NCI-H510A treated with DMSO at 0.1 percent for 48 hours (cell line): Measurements from ENCODE around the gene PNPLA2.

ENCODE experiments used
- DNase-seq: peaks from one replicate; lab custom pipeline; 2025; lab: John Stamatoyannopoulos, UW

The PNPLA2 gene

DNA sequence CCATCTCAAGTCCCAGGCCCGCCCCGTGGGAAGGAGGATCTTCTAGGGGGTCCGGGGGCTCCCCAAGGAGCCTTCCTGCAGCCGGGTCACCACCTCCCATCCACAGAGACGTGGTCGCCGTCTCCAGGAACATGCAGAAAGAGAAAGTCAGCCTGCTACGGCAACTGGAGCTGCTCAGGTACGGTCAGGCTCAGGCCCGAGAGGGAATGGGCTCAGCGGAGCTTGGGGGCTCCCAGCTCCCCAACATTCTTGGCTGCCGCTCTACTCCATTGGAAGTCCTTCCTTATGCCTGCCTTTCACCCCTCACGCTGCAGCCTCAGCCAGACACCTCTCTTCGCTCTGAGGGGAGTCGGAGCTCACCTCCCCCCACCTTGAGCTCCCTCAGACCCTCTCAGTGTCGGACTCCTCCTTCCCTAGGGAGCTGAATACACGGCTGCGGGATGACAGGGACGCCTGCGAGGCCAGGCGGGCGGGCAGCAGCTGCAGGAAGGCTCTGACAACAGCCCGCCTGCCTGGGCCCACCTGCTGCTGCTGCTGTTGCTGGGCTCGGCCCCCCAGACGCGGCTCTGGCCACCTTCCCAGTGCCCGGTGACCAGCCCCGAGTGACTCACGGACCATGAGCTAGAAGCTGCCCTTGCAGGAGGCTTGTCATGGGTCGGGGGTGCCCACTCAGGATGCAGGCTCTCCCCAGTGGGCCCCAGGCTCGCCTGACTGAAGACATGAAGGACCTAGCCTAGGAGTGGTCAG is 12.6 kb downstream of the PNPLA2 start:
- no peak for DNase-seq

DNA sequence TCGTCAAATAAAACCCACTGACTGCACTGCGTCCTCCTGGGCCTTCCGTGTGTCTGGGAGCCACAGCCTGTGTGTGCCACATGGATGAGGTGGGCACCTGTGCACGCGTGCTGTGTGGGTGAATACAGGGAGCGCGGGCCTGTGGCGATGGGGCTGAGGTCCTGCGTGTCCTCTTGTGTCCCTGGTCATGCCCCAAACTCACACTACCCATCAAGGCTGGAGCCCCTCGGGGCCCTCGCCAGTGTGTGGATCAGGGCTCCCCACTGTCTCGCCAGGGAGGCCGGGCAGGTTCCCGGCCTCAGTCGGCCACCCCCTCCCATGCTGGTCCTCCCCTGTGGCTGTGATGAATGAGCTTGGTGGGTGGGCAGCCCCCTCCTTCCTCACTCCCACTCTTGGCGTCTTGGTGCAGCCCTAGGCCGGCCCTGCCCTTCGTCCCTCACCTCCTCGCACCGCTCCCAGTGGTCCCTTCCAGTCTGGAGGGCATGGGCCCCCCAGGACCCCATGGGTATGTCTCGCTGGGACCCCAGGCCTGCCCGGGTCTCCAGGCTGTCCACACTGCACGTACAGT is 13.3 kb downstream of the PNPLA2 start:
- DNase-seq = no peak

DNA sequence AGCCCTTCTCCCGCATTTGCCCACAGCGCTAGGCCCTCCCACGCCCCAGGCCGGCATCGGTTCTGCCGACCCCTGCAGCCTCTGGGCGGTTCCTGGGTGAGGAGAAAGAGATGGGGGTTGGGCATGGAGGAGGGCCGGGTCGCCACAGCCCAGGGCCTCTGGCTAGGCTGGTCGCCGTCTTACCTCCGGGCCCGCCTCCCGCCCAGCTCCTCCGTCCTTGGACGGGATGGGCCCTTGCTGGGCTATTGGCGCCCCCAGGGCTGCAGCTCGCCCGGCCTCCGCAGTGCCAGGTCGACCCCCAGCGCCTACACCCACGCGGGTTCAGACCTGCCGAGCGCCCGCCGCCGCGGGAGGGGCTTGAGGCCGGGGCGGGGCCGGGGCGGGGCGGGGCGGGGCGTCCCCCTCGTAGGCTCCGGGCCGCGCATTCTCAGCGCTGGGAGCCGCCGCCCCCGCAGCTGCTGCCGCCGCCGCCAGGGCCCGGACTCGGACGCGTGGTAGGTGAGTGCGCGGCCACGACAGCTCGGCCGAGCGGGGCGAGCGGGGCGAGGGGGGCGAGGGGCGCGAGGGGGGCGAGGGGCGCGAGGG is 13.9 kb downstream of the PNPLA2 start, which contains the start of gene CD151:
CD151 (plus strand) TSS at position 424 of the 585 bp plus-strand sequence. CDS start 3,118 bp downstream, outside the sequence.
- no peak for DNase-seq

DNA sequence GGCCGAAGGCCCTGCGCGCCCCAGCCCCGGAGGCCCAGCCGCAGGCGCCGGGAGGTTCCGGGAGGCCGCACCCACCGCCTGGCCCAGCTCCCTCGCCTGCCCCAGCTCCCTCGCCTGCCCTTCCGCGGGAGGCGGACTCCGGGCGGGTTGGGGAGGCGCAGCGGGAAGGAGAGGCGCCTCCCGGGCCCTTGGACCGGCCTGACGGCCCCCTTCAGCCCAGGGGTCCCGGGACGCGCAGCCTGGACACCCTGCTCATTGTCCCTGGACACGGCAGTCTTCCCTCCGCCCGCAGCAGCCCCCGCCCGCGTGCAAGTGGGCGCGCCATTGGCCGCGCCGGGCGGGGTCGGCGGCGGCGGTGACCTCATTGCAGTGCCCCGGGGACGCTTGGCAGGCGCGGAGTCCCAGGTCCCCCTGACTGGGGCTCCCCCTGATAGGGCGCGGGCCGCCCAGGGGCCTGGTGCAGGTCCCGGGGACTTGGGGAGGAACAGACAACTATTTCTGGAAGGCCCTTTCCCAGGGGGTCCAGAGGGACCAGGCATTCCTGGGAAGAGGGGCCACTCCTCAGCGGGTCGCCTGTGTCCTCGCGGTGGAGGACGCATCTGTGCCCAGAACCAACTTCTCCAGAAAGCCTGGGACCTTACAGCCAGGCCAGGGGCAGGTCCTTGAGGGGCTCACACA is 14.5 kb downstream of the PNPLA2 start:
- no peak for DNase-seq

DNA sequence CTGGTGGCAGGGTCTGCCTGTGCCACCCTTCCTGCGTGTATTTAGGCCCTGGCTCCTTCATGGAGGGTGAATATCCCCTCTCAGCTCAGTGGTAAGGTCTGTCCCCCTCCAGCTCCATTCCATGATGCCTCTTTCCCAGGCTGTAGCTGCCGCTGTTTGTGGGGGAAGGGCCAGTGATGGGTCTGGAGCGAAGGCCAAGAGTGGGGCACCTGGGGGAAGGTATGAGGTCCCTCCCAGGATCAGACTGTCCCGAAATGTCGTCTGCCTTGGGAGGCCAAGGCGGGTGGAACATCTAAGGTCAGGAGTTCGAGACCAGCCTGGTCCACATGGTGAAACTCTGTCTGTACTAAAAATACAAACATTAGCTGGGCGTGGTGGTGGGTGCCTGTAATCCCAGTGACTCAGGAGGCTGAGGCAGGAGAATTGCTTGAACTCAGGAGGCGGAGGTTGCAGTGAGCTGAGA is 15.2 kb downstream of the PNPLA2 start:
- DNase-seq = no peak

DNA sequence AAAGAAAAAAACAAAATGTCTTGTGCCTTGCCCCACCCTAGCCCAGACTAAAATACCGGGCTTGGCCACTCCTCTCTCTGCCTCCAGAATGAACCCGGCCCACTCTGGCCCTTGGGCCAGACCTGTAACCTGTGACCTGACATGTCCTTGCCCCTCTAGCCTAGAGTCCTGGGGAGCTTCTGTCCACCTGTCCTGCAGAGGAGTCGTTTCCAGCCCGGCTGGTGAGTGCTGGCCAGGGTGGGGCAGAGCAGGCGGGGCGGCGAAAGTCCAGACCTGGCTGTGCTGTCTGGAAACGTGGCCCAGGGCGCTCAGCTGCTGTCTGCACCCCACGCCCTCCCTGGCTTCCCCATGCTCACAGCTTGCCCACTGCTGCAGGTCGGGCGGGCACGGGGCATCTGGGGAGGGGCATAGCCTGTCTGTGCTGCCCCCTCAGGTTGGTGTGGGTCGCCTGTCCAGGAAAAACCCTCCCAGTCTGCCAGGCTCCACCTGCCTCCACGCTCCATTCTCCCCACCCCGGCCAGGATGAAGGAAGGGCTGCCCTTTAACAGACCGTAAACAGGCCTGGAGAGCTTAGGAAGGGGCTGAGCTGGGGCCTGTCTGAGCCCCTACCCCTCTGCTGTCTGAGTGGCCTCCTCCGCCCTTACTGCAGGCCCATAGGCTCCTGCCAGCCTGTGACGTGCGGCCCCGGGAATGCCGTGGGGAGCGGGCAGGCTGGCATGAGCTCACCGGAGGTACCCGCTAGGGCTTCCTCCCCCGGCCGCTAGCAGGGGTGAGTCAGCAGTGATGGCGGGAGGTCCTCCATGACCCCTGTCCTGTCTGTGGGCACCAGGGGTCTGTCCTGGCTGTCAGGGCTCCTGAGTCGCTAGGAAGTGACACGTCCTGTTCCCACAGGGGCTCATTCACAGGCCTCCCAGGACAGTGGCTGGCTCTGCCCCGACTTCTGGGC is 15.9 kb downstream of the PNPLA2 start:
- no peak for DNase-seq

DNA sequence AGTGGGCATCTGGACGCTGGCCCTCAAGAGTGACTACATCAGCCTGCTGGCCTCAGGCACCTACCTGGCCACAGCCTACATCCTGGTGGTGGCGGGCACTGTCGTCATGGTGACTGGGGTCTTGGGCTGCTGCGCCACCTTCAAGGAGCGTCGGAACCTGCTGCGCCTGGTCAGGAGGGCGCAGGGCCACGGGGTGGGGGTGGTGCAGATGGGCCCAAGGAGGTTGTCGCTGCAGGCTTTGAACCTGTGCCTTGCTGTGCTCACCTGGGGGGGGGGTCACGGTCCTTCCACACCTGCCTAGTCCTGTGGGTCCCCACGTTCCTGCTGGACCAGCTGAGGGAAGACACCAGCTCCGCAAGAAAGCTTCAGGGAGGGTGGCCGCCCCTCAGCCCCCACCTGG is 17.6 kb downstream of the PNPLA2 start:
- DNase-seq = no peak

DNA sequence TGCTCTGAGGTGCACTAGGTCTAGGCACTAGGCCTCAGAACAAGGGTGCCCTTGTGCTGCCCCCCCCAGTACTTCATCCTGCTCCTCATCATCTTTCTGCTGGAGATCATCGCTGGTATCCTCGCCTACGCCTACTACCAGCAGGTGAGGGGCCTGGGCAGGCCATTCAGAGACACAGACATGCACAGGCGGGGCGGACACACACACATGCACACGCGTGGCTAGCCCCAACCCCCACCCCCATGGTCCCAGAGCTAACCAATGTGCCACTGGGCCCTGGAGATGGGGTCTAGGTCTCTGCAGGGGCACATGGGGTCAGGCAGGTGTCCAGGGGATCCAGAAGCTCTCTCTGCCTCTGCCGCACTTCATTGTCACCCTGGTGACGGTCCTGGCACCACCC is 18.0 kb downstream of the PNPLA2 start:
- DNase-seq = no peak

DNA sequence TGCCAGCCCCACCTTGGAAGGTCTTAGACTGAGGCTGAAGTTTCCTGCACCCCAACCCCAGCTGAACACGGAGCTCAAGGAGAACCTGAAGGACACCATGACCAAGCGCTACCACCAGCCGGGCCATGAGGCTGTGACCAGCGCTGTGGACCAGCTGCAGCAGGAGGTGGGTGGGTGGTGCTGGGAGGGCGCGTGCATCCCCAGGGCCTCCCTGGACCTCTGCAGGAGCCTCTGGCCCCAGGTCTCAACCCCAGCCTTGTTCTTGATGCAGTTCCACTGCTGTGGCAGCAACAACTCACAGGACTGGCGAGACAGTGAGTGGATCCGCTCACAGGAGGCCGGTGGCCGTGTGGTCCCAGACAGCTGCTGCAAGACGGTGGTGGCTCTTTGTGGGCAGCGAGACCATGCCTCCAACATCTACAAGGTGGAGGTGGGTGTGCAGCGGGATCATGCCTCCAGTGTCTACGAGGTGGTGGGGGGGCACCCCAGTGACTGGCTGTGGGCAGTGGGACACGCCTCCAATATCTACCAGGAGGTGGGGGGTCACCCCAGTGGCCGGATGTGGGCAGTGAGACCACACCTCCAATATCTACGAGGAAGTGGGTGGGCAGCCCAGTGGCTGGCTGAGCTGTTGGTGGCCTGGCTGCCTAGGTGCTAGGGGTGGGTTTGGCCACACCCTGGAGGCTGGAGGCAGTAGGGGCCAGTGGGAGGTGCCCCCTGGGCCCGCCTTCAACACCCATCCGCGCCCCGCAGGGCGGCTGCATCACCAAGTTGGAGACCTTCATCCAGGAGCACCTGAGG is 18.7 kb downstream of the PNPLA2 start:
- no peak for DNase-seq

DNA sequence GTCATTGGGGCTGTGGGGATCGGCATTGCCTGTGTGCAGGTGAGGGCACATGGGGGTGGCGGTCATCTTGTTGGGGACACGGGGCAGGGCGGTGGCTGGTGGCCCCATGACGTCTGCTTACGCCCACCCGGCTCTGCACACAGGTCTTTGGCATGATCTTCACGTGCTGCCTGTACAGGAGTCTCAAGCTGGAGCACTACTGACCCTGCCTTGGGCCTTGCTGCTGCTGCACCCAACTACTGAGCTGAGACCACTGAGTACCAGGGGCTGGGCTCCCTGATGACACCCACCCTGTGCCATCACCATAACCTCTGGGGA is 19.2 kb downstream of the PNPLA2 start:
- DNase-seq = no peak

DNA sequence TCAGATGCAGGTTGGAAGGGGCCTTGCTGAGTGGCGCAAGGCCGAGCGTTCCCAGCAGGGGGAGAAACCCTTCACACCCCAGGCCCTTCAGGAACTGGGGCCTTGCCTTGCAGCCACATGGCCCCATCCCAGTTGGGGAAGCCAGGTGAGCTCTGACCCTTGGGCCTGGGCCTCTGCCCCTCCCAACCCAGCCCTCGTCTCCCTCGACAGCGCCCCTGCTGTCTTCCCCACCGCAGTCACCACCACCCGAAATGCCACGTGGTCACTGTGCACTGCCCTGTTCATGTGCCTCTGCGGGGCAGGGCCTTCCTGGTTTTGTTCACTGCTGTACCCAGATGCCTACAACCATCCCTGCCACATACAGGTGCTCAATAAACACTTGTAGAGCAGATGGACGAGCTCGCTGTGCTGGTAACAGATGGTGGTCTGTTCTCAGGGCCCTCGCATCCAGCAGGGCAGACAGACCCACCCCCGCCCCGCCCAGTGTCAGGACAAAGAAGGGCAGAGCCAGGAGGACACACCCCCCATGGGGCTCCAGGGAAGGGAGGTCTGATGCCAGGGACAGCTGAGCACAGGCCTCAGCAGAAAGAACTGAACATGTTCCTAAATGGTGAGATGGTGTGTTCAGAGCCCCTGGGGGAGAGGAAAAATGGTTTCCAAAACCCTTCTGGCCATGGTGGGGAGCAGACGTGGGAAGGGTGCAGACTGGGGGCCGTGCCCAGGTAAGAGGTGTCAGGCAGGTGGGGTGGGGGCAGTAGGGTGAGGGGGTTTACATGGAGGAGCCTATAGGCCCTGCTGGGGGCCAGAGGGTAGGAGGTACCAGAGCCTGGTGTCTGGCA is 19.9 kb downstream of the PNPLA2 start:
- no peak for DNase-seq

DNA sequence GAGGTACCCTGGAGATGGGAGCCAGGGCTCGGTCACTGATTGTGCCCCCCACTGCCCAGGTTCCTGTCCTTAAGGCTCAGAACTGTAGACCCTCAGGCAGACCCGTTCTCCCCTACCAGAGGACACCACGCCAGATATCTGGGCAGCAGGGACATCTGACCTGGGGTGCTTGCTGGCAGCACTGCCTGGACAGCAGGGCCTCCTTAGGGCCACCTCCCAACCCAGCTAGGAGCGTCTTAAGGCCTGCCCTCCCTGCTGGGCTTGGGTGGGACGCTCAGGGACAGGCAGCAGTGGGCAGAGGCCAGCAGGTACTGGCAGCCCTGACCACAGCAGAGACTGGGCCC is 20.5 kb downstream of the PNPLA2 start:
- DNase-seq = no peak

DNA sequence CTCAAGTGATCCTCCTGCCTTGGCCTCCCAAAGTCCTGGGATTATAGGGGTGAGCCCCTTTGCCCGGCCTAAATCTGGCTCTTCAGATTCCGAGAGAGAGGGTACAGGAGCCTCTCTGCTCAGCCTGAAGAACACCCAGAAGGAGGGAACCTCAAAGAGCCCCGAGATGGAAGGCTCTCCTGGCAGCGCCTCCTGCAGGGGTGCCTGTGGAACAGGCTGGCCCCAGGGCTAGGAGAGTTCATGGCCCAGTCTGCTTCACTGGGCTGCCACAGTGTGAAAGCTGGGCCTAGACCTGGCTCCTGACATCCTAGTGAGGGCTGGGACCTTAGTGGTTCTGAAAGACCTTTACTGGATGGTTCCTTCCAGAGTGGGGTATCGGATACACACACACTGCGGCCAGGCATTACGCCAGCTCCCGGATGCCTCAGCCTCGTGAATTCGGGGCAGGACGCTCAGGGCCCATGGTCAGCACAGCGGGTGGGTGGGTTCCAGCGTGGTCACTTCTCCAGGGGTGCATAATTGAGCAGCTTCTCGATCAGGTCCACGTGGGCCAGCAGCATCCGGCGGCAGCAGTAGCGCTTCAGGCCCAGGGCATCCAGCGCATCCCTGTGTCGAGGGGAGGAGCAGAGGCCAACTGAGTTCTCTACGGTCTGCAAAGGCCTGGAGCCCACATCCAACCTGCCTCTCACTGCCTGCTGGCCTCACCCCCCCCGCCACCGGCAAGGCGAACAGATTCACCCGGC is 21.3 kb downstream of the PNPLA2 start:
- DNase-seq = no peak

DNA sequence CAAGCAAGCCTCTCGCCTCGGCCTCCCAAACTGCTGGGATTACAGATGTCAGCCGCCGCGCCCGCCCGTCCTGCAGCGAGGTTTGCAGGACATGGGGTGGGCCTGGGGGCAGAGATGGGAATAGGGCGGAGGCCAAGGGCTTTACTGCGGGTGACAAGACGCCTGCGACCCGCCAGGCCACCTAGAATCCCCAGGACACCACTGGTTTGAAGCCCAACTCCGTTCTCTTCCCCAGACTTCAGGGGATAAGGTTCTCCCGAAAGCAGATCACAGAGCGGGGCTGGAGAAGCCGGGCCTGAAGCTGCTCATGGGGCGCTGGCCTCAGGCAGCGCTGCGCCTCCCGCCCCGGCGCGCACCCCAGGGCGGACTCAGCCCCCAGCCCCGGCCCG is 23.3 kb downstream of the PNPLA2 start:
- DNase-seq = no peak

DNA sequence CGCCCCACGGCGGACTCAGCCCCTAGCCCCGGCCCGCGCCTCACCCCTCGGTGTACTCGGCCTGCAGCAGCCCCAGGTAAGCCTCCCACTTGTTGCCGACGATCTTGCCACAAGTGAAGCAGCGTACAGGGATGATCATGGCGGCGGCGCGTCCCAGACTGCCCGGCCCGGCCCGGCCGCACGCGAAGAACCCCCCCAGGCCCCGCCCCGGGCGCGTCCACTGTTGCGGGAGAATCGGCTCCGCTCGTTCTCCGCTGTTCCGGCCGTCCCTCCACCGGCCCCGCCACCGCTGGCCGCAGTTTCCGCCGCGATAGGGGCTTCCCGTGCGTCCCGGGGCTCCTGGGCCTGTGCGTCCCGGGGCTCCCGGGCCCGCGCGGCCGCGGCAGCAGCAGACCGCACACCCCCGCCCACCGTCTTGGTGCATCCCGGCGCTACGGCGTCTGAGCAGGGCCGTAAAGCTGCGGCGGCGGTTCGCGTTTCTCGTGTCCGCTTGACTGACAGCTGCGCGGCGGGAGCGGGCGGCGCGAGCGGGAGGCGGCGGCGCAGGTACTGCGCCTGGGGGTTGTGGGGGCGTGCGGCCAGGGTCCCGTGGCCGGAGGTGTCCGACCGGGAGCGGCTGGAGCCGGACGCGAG is 23.8 kb downstream of the PNPLA2 start, which contains the start of the genes POLR2L and TSPAN4:
POLR2L (minus strand) TSS at position 160 of the 633 bp plus-strand sequence; CDS start at position 139, 21 bp downstream.
TSPAN4 (plus strand) TSS at position 483 of the 633 bp plus-strand sequence. CDS start 7,453 bp downstream, outside the sequence.
- DNase-seq = peak; percentile 56

DNA sequence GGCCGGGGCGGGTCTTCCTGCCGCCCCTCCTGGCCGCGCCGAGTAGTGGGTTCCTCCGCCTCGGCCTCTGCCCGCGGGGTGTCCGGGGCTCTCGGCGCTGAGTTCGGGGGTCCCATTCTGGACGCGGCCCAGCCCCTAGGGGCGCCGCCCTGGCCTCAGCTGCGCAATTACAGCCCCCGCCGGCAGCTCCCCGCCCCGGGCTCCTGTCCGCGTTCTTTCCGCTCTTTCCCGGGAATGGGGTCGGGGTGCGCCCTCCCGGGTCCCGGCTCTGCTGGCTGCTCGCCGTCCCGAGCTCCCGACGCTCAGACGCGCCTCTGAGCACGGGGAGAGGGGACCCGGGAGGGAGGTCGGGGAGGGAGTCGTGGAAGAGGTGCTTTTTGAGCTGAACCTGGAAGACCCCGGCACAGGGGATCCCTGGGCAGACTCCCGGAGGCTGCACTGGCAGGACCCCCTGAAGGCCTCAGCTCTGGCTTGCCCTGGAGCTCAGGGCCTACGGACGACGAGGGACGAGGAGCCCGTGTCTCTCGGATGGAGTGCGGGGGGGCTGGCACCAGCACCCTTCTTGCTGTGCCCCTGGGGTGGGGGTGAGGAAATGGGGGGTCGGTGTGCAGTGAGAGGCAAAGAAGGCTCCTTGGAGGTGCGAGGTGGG is 24.5 kb downstream of the PNPLA2 start:
- DNase-seq = no peak

DNA sequence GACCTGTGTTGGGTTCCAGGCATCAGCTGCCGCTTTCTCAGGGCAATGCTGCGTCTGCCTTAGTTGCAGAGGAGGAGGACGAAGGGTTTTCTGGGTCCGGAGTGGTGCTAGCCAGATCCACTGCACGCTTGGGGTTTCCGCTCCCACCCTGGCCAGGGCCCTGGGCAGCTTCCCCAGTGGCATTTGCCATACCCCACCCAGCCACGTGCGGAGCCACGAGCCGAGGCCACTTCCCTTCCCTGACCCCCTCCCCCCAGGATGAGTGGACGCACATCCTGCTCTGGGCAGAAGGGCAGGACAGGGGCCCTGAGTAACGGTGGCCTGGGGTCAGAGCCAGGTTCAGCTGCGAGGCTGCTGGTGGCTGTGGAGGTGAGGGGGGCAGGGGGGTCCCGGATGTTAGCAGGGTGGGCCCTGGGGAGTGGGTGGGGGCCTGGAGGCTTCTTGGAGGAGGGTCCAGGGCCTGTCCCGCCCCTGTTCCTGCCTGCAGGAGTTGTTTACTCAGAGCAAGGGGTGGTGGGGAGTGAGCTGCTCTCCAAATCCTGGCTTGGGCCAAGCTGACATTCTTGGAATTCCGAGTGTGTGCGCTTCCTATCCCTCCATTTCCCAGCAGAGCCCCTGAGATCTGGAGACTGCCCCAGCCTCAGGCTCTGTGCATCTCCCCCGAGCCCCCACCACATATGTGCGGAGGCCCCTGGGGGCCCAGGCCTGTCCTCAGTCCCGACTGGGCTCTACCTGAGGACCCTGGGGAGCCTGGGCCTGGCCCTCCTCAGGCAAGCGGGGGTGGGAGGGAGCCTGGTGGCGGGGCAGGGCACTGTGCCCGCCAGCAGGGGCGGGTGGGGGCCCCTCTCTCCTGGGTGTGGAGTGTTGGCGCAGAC is 25.3 kb downstream of the PNPLA2 start:
- DNase-seq = no peak
